ENCODE results near the gene KRI1.
"Not testable (repeated sequence)": the region's sequence is repeated elsewhere in the genome, so short reads cannot be mapped to it uniquely, and the experiment has no call there.

Gene KRI1

GRCh38 chr19:10546817-10547216 is 19.0 kb downstream of the KRI1 start:
- no peak for DNase-seq

GRCh38 chr19:10544753-10545251 is 21.0 kb downstream of the KRI1 start:
- no peak for DNase-seq

- no peak for DNase-seq
Measured at GRCh38 chr19:10544242-10544752, 21.5 kb downstream of the KRI1 start.

GRCh38 chr19:10543420-10544241 is 22.2 kb downstream of the KRI1 start, which contains the start of gene ATG4D:
Gene ATG4D, plus strand, starts transcription at chr19:10543904. Its CDS starts 187 bp downstream, at chr19:10544091.
- peak; percentile 65 for DNase-seq

GRCh38 chr19:10543059-10543419 is 22.8 kb downstream of the KRI1 start:
- DNase-seq: no peak

- DNase-seq: not testable (repeated sequence)
Measured at GRCh38 chr19:10539016-10539415, 26.8 kb downstream of the KRI1 start.

GRCh38 chr19:10538204-10538983 is 27.4 kb downstream of the KRI1 start:
- DNase-seq: no peak

- DNase-seq: no peak
Measured at GRCh38 chr19:10537668-10538067, 28.1 kb downstream of the KRI1 start.

GRCh38 chr19:10535613-10536012 is 30.2 kb downstream of the KRI1 start:
- no peak for DNase-seq

GRCh38 chr19:10533646-10534386 is 32.0 kb downstream of the KRI1 start:
- no peak for DNase-seq

- no peak for DNase-seq
Measured at GRCh38 chr19:10532457-10532856, 33.4 kb downstream of the KRI1 start.

- not testable (repeated sequence) for DNase-seq
Measured at GRCh38 chr19:10526887-10527286, 38.9 kb downstream of the KRI1 start.

GRCh38 chr19:10525636-10526035 is 40.2 kb downstream of the KRI1 start:
- DNase-seq: no peak

GRCh38 chr19:10523135-10523636 is 42.6 kb downstream of the KRI1 start:
- DNase-seq: no peak

- no peak for DNase-seq
Measured at GRCh38 chr19:10521461-10522171, 44.2 kb downstream of the KRI1 start.

GRCh38 chr19:10520652-10521318 is 45.0 kb downstream of the KRI1 start:
- DNase-seq: no peak

- DNase-seq: no peak
Measured at GRCh38 chr19:10519421-10519820, 46.4 kb downstream of the KRI1 start.

GRCh38 chr19:10518444-10519361 is 47.1 kb downstream of the KRI1 start:
- no peak for DNase-seq

- DNase-seq: no peak
Measured at GRCh38 chr19:10517760-10518443, 47.9 kb downstream of the KRI1 start.

GRCh38 chr19:10517361-10517759 is 48.5 kb downstream of the KRI1 start, which contains the start of gene S1PR5:
Gene S1PR5, minus strand, starts transcription at chr19:10517447. Its CDS starts 2,436 bp downstream, at chr19:10515011.
- no peak for DNase-seq

Data from KG1 (cell line).